Bladder microvascular endothelial cell (primary cell): ENCODE measurements around the gene TPSG1. TPM values are rescaled to one million over a fixed set of nuclear protein-coding genes. Genes with fewer than 3 reads are reported as not detected.

Source experiments
- total RNA-seq: library from RNA; depleted of rRNA; stranded (reverse); fragments of >200 nt; gene quantifications from 2 replicates; pipeline ENCODE4 v1.2.3, GENCODE V29; 2014

Gene TPSG1
- not detected in 2 replicates for total RNA-seq

GRCh38 chr16:1225051-1225451 lies at the start of gene TPSG1:
Gene TPSG1, minus strand, starts transcription at chr16:1225268. Its CDS starts 16 bp downstream, at chr16:1225252.

GRCh38 chr16:1255276-1256122 lies 30.4 kb upstream of the TPSG1 start, which contains the start of gene TPSD1:
Gene TPSD1, plus strand, starts transcription at chr16:1256069. Its CDS starts 212 bp downstream, at chr16:1256281.

GRCh38 chr16:1240436-1240835 lies 15.4 kb upstream of the TPSG1 start, which contains the start of gene TPSAB1:
Gene TPSAB1, plus strand, starts transcription at chr16:1240705. Its CDS starts 234 bp downstream, at chr16:1240939.

GRCh38 chr16:1230084-1230470 lies 5.0 kb upstream of the TPSG1 start, which contains the start of gene TPSB2:
Gene TPSB2, minus strand, starts transcription at chr16:1230184. Its CDS starts 233 bp downstream, at chr16:1229951.

Other genes starting within 250 kb of the TPSG1 start
- gene SOX8, start 243.5 kb downstream of the TPSG1 start, total RNA-seq, result 0.16 and 1.3 TPM in 2 replicates
- gene SSTR5, start 152.5 kb downstream of the TPSG1 start, total RNA-seq, result 0.16 and 0.50 TPM in 2 replicates
- gene C1QTNF8, start 129.0 kb downstream of the TPSG1 start, total RNA-seq, result not detected in 2 replicates
- gene CACNA1H, start 72.2 kb downstream of the TPSG1 start, total RNA-seq, result 0.31 and 1.1 TPM in 2 replicates
- gene TPSB2, start 4.9 kb upstream of the TPSG1 start, total RNA-seq, result not detected in 2 replicates
- not detected in 2 replicates for gene TPSAB1, start 15.4 kb upstream of the TPSG1 start, total RNA-seq
- not detected in 2 replicates for gene TPSD1, start 30.8 kb upstream of the TPSG1 start, total RNA-seq
- 33.7 and 65.7 TPM in 2 replicates for gene UBE2I, start 84.4 kb upstream of the TPSG1 start, total RNA-seq
- 1.0 and 3.7 TPM in 2 replicates for gene BAIAP3, start 108.4 kb upstream of the TPSG1 start, total RNA-seq
- gene TSR3, start 126.6 kb upstream of the TPSG1 start, total RNA-seq, result 50.3 and 52.1 TPM in 2 replicates
- gene GNPTG, start 126.7 kb upstream of the TPSG1 start, total RNA-seq, result 27.7 and 54.7 TPM in 2 replicates
- 5.7 and 13.5 TPM in 2 replicates for gene UNKL, start 189.4 kb upstream of the TPSG1 start, total RNA-seq
- gene UQCC4, start 195.5 kb upstream of the TPSG1 start, total RNA-seq, result 16.4 and 20.7 TPM in 2 replicates
- not detected in 2 replicates for gene PERCC1, start 205.8 kb upstream of the TPSG1 start, total RNA-seq
- gene CCDC154, start 219.3 kb upstream of the TPSG1 start, total RNA-seq, result under 0.01 and 0.25 TPM in 2 replicates
- 44.7 and 105 TPM in 2 replicates for gene CLCN7, start 249.8 kb upstream of the TPSG1 start, total RNA-seq